Measurements from ENCODE around the gene CLUH. TPM values are rescaled to one million over a fixed set of nuclear protein-coding genes. Genes with fewer than 3 reads are reported as not detected.

Gene CLUH
- total and polyA plus RNA-seq, 2 experiments from 2014 or later, result 58.6 to 93.5 TPM

GRCh38 chr17:2697611-2698162 lies 13.9 kb downstream of the CLUH start:
- no peak for DNase-seq (ENCODE audit: low read depth in 1 of 2, low spot score in 1 of 2)
- Histone ChIP-seq H3K4me1 (ENCODE audit: low read depth) (no peaks in the 10 kb centered on the region), H3K4me3 (no peak overlapping the region), H3K27ac (no peak overlapping the region), H3K36me3 (peaks cover 28% of the 10 kb centered on the region), H3K27me3 (no peaks in the 10 kb centered on the region), H3K9me3 (ENCODE audit: low read depth) (no peaks in the 10 kb centered on the region)
- TF ChIP-seq CTCF (IDR thresholded peaks at IDR 0.05; ENCODE audit: low read depth, low read length), result no peak

- no peak overlapping the region for H3K4me3 ChIP-seq
- no peak for DNase-seq (ENCODE audit: low read depth in 1 of 2, low spot score in 1 of 2)
- no peaks in the 10 kb centered on the region for H3K27me3 ChIP-seq
- no peak for TF ChIP-seq CTCF (IDR thresholded peaks at IDR 0.05; ENCODE audit: low read depth, low read length)
- peaks cover 38% of the 10 kb centered on the region for H3K36me3 ChIP-seq
- H3K27ac ChIP-seq, result no peak overlapping the region
- no peaks in the 10 kb centered on the region for H3K9me3 ChIP-seq (ENCODE audit: low read depth)
- H3K4me1 ChIP-seq (ENCODE audit: low read depth), result no peaks in the 10 kb centered on the region
Measured at GRCh38 chr17:2695961-2696760, 15.4 kb downstream of the CLUH start.

- DNase-seq (ENCODE audit: low read depth in 1 of 2, low spot score in 1 of 2), result no peak
- Histone ChIP-seq H3K4me3 (no peak overlapping the region), H3K27me3 (no peaks in the 10 kb centered on the region), H3K36me3 (peaks cover 36% of the 10 kb centered on the region), H3K4me1 (ENCODE audit: low read depth) (no peaks in the 10 kb centered on the region), H3K27ac (no peak overlapping the region), H3K9me3 (ENCODE audit: low read depth) (no peaks in the 10 kb centered on the region)
- no peak for TF ChIP-seq CTCF (IDR thresholded peaks at IDR 0.05; ENCODE audit: low read depth, low read length)
Measured at GRCh38 chr17:2695243-2695960, 16.2 kb downstream of the CLUH start.

GRCh38 chr17:2694381-2695242 lies 17.0 kb downstream of the CLUH start:
- Histone ChIP-seq H3K27ac (no peak overlapping the region), H3K9me3 (ENCODE audit: low read depth) (no peaks in the 10 kb centered on the region), H3K4me3 (no peak overlapping the region), H3K27me3 (no peaks in the 10 kb centered on the region), H3K4me1 (ENCODE audit: low read depth) (peaks cover 1% of the 10 kb centered on the region), H3K36me3 (peaks cover 36% of the 10 kb centered on the region)
- no peak for TF ChIP-seq CTCF (IDR thresholded peaks at IDR 0.05; ENCODE audit: low read depth, low read length)
- DNase-seq (ENCODE audit: low read depth in 1 of 2, low spot score in 1 of 2), result no peak

Data from cardiac muscle cell (in vitro differentiated cells and primary cell).